HG02973 (cell line): ENCODE data around the gene CIAO3.
"Not testable (repeated sequence)": the region's sequence is repeated elsewhere in the genome, so short reads cannot be mapped to it uniquely, and the experiment has no call there.

Experiments
- ATAC-seq: cut with Tn5 transposase; IDR thresholded peaks from one replicate; pipeline ENCODE4 v1.9.1; 2021; ENCODE audit warnings: moderate library complexity; ENCODE audit not compliant: unreplicated experiment

Gene CIAO3

DNA sequence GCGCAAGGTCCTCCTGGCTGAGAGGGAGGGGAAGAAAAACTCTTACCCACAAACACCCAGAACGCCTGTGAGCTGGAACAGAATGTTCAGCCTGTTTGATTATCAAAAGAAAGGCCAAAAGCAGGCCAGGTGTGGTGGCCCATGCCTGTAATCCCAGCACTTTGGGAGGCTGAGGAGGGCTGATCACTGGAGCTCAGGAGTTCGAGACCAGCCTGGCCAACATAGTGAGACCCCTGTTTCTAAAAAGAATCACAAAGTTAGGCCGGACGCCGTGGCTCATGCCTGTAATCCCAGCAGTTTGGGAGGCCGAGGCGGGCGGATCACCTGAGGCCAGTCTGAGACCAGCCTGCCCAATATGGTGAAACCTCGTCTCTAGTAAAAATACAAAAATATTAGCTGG is 35.5 kb upstream of the CIAO3 start:
- ATAC-seq = not testable (repeated sequence)

DNA sequence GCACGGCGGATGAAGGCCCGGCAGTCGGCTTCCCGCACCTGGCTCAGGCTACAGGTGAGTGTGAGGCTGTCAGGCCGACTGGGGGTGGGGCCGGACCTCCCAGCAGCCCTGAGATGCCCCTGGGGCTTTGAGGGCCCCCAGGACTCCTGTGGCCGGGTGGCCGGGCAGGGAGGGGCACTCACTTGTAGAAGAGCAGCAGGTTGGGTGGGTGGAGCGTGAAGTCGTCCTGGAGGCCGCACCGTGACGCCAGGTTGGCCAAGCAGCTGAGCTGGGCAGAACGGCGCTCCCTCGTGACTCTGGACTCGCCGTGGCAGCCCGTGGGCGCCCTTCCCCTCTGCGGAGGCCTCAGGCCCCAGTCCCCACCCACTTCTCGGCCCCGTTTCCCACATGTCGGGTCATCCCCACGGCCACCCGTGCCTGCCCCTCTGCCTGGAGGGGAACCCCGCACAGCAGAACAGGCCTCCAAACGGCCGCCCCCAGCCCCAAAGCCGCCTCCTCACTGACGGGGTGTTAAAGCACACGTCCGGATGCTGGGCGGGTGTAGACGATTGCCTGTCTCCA is 34.5 kb upstream of the CIAO3 start:
- ATAC-seq = no peak

DNA sequence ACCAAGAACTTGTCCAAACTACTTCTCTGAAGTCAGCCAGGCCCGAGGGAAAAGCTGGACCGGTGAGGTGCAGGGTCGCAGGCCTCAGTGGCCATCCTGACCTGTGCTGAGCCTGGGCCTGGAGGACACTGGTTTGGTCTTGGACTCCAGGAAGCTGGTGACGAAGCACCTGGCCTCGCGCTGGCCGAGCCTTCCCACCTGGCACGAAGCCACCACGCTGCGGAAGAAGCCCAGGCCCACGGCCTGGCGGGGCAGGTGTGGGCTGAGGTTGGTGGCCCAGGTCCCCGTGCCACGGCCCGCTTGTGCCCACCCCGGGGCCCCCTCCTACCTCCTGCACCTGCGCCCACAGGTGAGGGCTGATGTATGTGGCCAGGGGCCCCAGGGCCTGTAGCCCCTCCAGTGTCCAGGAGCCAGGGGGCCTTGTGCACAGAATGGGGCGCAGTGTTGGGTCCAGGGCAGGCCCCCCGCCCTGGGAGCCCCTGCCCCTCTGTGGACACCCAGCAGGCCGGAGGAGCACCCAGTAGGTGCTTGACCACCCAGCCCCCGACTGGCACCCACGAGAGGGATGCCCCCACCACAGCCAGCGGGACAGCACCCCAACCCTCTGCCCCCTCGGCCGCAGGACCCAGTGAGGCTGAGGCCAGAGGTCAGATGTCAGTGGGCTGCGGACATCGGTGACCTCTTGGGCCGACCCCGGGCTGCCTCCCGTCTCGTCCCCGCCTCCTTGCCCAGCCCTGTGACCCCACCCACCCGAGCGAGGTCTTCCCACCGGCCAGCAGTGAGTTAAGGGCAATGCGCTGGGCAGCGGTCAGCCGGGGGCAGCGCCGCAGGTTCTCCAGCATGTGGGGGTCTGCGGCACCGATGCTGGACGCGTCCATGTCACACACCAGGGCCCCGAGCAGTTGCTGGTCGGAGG is 33.5 kb upstream of the CIAO3 start:
- ATAC-seq = no peak

DNA sequence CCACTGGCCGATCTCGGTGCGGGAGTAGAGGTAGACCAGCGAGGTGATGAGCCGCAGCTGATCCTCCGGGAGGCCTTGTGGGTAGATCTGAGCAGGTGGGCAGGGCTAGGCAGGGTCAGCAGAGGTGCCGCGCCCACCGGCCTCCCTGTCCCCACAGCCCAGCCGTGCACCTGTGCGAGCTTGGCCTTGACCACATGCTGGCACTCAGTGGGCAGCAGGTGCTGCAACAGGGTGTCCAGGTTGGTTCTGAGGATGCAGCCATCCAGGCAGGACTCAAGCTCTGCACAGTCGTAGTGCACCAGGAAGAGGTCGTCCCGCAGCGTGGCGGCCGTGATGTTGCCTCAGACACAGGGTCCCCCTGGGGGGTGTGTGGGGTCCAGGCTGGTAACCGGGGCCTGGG is 32.2 kb upstream of the CIAO3 start:
- ATAC-seq = no peak

DNA sequence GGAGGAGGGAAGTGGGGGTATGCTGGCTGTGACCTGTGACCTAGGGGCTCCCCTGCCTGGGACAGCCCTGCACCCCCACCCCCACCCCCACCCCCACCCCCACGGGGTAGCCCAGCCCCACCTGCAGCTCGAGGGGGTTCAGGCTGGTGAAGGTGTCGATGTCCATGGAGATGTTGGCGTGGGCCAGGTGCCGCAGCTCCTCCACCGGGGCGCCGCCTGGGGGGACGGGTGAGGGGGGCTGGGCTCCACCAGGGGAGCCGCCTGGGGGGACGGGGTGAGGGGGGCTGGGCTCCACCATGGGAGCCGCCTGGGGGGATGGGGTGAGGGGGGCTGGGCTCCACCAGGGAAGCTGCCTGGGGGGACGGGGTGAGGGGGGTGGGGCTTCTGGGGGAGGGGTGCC is 29.6 kb upstream of the CIAO3 start:
- no peak for ATAC-seq

DNA sequence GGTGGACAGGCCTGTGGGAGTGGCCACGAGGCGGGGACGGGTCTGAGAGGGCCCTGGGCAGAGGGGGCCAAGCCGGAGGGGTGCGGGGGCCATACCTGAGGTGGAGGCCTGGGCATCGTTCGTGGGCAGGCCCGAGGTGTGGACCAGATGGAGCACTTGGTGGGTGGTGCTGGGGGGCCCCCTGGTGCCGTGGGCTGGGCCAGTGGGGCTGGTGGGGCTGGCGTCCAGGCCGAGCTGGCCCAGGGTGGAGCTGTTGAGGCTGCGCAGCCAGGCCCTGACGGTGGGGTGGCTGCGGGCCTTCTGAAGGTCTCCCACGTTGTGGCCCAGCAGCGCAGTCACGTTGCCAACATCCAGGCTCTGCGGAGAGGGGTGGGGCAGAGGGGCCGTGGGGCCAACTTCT is 29.1 kb upstream of the CIAO3 start:
- no peak for ATAC-seq

DNA sequence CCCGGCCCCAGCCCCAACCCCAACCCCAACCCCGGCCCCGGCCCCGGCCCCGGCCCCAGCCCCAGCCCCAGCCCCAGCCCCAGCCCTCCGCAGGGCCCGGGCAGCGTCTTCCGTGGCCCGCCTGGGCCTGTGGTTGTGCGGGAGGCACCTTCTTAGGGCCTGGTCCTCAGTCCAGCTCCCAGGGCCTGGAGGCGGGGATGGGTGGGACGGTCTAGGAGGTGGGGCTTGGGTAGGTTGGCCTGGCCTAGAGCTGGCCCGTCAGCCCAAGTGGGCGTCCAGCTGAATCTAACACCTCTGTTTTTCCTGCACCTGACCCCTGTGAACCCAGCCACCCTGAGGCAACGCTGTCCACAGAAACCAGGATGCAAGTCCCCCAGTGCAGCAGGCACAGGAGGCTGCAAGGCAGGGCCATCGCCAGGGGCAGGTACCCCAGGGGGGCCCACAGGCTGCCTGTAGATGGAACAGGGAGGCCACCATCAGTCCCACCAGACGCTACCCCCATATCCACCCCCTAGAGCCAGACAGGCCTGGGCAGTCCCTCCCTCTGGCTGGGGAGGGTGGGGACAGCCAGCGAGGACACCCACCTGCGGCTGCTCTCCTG is 28.5 kb upstream of the CIAO3 start:
- no peak for ATAC-seq

DNA sequence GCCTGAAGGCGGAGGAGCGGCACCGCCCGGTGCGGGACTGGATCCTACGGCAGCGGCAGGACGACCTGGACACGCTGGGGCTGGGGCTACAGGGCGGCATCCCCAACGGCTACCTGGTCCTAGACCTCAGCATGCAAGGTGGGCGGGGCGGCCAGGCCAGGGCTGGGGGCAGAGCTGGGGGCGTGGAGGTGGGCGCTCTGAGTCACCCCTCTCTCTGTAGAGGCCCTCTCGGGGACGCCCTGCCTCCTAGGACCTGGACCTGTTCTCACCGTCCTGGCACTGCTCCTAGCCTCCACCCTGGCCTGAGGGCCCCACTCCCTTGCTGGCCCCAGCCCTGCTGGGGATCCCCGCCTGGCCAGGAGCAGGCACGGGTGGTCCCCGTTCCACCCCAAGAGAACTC is 27.6 kb upstream of the CIAO3 start:
- ATAC-seq = no peak

- no peak for ATAC-seq
Measured at GRCh38 chr16:767743-768235, 27.0 kb upstream of the CIAO3 start.

- no peak for ATAC-seq
Measured at GRCh38 chr16:766820-767640, 26.2 kb upstream of the CIAO3 start.

DNA sequence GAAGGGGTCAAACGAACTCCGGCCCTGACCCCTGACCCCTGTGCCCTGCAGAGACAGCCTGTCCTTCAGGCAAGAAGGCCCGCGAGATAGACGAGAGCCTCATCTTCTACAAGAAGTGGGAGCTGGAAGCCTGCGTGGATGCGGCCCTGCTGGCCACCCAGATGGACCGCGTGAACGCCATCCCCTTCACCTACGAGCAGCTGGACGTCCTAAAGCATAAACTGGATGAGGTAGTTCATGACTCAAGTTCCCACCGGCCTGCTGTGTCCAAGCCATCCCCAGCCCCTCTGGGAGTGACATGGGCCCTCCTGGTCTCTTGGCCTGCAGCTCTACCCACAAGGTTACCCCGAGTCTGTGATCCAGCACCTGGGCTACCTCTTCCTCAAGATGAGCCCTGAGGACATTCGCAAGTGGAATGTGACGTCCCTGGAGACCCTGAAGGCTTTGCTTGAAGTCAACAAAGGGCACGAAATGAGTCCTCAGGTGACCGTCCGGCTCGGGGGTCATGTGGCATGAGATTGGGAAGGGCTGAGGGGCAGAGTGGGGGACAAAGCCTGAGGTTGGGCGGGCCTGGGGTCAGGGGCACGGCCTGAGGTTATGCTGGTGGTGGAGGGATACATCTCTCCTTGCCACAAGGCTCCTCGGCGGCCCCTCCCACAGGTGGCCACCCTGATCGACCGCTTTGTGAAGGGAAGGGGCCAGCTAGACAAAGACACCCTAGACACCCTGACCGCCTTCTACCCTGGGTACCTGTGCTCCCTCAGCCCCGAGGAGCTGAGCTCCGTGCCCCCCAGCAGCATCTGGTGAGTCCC is 25.4 kb upstream of the CIAO3 start:
- ATAC-seq = no peak

GRCh38 chr16:765488-765865 is 24.7 kb upstream of the CIAO3 start:
- no peak for ATAC-seq

DNA sequence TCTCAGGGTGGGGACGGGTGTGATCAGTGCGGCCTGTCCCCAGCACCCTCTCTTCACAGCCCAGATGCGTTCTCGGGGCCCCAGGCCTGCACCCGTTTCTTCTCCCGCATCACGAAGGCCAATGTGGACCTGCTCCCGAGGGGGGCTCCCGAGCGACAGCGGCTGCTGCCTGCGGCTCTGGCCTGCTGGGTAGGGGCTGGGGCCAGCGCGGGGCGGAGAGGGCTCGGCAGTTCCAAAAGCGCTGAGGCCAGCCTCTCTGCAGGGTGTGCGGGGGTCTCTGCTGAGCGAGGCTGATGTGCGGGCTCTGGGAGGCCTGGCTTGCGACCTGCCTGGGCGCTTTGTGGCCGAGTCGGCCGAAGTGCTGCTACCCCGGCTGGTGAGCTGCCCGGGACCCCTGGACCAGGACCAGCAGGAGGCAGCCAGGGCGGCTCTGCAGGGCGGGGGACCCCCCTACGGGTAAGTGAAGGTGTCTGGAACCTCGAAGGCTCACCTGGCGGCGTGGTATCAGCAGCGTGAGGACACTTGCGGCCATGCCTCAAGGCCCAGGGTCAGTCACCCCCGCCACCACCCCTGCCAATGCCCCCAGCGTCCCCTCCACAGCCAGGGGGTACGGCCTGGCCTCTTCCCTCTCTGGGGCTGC is 24.2 kb upstream of the CIAO3 start:
- no peak for ATAC-seq

DNA sequence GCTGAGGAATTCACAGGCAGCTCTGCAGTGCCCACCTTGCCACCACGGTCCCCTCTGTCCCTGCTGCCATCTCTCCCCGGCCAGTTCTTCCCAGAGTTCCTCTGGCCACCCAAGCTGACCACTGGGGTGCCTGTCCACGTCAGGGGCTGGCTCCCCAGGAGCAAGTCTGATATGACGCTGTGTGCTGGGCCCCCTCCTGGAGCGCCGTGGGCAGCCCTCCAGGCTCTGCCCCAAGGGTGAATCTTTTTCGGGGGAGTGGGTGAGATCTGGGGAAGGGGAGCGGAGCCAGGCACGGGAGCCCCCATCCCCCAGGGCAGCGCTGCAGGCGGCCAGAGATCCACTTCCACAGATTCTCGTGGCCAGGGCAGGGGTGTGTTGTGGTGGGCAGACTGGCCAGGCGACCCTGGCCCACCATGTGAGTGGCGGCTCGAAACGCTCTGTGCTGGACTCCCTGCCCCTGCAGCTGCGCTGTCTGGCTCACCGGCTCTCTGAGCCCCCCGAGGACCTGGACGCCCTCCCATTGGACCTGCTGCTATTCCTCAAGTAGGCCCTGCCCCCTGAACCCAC is 23.5 kb upstream of the CIAO3 start:
- ATAC-seq = no peak

GRCh38 chr16:763369-764183 is 22.8 kb upstream of the CIAO3 start:
- no peak for ATAC-seq

DNA sequence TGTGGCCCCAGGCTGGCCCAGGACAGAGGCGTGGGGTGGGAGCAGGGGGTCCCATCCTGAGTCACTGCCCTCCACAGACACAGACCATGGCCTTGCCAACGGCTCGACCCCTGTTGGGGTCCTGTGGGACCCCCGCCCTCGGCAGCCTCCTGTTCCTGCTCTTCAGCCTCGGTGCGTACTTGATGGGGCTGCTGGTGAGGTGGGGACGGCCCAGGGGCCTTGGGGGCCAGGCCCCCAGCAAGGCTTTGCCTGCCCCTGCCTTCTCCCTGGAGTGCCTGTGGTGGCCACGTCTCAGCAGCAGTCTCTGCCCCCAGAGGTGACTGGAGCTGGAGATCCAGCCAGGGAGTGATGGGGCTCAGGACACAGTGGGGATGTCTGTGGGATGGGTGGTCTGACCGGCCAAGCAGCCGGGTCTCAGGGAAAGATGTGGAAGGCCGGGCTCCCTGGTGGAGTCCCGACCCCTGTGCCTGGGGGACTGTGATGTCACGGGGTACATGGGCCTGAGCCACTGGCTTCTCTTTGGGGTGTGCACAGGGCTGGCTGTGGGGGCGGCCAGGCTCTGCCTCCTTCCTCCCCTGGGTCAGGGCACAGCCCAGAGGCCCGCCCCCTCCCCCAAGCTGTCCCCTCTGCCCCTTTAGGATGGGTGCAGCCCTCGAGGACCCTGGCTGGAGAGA is 21.9 kb upstream of the CIAO3 start:
- no peak for ATAC-seq

DNA sequence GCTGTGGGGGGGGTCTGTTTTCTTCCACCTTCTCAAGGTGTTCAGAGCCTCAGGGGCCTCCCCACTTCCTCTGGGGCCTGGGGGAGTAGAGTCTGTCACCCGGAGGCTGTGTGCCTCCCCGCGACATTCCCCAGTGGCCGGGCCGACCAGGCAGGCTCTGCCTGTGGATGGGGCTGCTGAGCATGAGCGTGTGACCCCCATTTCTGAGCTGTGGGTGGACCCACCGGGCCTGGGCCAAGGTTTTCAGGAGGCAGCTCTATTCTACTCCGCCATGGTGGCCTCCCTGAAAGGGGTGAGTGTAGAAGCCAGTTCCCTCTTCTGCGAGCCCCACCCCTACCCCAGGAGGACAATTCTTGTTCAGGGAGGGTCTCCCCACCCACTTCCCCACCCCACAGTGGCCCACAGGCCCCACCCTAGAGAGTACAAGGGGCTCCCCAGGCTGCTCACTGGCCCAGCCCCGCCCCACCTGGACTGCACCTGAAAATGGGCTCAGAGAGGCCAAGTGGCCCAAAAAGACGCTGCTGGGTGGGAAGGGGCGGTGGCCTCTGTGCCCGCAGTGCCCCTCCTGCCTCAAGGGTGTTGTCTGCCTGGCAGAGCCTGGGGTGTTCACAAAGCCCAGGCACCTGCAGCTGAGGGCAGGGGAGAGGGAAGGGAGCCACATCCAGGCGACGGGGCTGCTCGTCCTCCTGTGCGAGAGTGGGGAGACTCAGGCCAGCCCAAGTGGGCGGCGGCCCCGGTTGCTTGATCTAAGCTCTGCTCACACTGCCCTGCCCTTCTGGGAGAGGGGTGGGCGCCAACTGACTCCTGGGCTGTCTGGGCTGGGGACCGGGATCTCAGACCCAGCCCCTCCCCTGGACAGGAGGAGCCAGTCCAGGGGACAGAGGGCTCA is 21.1 kb upstream of the CIAO3 start:
- ATAC-seq = no peak
